ENCODE results near the gene PRPSAP2.
"Not testable (repeated sequence)": the region's sequence is repeated elsewhere in the genome, so short reads cannot be mapped to it uniquely, and the experiment has no call there.

The PRPSAP2 gene

GRCh38 chr17:18947866-18948265, 89.9 kb downstream of the PRPSAP2 start:
- DNase-seq = no peak

DNA sequence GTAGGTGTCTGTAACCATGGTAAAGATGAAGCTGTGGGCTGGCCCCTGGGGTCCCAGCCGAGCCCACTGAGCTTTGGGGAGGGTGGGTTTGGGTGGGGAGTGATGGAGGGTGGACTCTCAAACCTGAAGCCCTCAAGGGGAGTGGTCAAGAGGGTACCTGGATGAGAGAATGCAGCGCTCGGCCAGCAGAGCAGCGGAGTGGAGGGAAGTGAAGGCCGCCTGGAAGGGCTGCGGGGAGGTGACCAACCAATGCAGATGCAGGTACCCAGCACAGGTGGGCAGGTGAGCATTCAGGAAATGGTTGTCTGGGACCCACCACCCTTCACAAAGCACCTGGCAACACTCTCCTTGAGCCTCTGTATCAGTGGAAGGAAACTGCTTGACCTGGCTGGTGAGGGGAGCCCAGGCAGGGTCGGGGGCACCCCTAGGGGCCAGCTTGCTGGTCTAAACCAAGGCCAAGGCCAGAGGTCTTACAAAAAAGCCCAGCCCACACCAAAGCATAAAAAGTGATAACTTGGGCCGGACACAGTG, 90.6 kb downstream of the PRPSAP2 start:
- no peak for DNase-seq

DNA sequence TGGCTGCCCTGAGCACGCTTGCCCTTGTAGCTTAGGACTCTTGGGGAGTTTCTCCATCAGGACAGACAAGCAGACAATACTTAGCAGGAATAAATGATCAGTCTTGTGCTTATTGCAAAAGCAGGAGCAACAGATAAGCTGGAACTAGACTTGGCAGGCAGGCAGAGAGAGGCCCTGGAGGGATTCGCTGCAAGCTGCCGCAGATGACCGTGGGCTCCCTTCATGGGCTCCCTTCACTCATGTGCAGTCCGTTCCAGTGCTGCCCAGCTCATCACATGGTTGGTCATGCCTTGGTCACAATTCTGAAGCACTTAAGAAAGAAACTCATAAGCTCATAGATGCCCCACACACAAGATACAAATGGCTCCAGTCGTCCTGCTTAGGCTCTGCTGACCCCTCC, 91.6 kb downstream of the PRPSAP2 start:
- no peak for DNase-seq

- no peak for DNase-seq
These were observed 92.4 kb downstream of the PRPSAP2 start for GRCh38 chr17:18950346-18950745.

DNA sequence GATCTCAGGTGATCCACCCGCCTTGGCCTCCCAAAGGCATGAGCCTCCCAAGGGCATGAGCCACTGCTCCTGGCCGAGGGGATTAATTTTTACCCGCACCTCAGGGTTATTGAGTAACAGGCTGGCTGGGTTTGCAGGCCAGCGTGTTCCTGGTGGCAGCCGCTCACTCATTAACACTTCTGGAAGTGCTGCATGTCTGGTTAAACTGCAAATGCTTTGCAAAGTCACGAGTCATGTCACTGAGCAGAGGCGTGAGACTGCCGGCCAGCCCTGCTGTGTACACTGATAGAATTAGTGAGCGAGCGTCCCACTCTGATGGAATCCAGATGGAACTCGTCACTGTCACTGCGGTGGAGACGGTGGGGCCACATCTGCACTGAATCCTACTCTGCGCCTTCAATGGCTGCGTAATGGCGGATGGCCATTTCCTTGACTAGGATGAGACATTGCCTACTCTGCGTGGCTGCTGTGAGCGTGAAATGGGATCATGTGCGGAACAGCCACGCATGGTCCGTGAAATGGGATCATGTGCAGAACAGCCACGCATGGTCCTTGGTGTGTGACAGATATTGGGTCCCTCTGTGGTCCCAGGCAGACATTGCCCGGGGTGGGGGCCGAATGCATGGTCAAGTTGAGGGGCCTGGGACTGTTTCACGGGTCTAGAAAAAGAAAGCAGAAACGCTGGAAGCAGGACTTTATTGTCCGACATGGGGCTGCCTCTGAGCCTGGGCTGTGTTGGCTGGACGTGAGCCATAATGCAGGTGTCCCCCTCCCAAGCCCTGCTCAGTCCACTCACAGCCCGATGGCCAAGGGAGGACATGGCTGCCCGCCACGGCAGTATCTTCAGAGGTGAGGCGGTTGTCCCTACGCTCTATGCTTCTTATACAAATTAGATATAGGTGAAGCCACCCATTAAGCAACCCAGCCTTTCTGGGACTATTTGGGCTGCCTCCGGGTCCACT, 93.3 kb downstream of the PRPSAP2 start:
- DNase-seq = no peak

- peak; percentile 14 for DNase-seq
These were observed 94.3 kb downstream of the PRPSAP2 start, which contains the start of gene SLC5A10 for GRCh38 chr17:18951941-18952842. Gene SLC5A10 (plus strand): TSS chr17:18952165. CDS start chr17:18952206, 41 bp downstream.

DNA sequence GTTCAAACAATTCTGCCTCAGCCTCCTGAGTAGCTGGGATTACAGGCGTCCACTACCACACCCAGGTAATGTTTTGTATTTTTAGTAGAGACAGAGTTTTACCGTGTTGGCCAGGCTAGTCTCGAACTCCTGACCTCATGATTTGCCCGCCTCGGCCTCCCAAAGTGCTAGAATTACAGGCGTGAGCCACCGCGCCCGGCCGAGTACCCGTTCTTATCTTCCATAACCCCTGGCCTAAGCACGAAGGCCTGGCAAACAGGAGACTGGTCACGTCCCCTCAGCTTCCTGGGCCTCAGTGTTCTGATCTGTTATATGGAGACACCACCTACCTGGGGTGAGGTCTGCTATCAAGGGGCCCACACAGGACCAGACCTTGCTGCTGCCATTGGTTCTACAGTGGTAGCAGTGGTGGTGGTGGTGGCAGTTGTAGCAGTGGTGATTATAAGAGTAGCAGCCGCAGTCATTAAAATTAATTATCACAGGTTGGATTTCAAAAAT, 95.3 kb downstream of the PRPSAP2 start:
- DNase-seq = no peak

DNA sequence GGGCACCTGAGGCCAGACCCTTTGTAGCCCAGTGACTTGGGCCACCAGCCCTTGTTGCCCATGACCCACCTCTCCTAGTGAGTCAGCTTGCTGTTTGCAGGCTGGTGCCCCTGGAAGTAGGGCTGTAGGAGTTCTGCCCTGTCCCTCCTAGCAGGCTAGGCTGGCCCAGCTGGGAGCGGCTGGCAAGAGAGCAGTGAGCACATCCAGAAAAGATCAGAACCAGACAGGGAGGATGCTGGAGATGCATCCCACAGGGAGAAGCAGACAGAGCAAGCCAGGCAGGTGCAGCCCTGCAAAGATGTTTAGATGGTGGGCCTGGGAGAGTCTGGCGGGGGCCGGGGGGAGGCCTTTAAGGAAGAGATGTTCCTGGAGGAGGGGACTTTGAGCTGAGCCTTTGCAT, 96.4 kb downstream of the PRPSAP2 start:
- DNase-seq = no peak

- no peak for DNase-seq
These were observed 97.1 kb downstream of the PRPSAP2 start for GRCh38 chr17:18955009-18955408.

- DNase-seq = not testable (repeated sequence)
These were observed 98.1 kb downstream of the PRPSAP2 start for GRCh38 chr17:18956021-18956420.

DNA sequence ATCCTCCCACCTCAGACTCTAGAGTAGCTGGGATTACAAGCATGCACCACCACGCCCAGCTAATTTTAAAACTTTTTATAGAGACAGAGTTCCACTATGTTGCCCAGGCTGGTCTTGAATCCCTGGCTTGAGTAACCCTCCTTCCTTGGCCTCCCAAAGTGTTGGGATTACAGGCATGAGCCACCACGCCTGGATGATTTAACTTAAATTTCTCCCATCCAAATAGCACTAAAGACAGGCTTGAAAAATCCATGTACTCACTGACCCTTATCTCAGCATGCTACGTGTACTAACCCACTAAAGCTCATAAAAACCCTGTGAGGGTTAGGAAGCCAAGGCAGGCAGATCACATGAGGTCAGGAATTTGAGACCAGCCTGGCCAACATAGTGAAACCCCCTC, 98.7 kb downstream of the PRPSAP2 start:
- no peak for DNase-seq

GRCh38 chr17:18957831-18958230, 99.9 kb downstream of the PRPSAP2 start:
- no peak for DNase-seq

DNA sequence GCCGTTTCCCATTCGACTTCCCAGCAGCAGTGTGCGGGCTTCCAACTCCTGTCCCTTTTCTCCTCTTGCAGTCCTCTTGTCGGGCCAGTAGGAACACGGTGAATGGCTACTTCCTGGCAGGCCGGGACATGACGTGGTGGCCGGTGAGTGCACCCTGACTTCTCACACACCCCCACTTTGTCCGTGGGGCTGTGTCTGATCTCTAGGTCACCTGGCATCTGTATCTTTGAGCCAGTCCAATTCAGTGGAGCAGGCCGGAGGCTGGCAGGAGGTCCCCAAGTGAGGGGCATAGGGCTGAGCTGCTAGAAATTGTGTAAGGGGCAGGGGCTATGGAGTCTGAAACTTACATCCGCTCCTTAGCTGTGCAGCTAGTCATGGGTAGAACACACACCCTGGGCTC, 100.7 kb downstream of the PRPSAP2 start:
- DNase-seq = no peak

- DNase-seq = no peak
These were observed 101.3 kb downstream of the PRPSAP2 start for GRCh38 chr17:18959071-18959844.

DNA sequence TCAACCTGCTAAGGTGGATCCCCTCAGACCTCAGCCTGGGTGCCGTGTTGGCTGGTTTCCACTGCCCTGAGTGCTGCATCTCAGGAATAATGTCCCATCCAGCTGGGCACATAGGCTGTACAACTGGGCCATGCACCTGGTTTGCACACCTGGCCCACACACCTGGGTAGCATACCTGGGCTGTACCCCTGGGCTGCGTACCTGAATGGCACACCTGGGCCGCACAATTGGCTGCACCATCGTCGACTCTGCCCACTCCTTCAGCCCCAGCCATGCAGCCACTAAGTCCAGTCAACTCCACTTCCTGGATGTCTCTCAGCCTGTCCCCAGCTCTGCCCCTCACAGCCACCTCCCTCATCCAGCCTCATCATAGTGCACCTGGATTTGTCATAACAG, 101.9 kb downstream of the PRPSAP2 start:
- DNase-seq = no peak

DNA sequence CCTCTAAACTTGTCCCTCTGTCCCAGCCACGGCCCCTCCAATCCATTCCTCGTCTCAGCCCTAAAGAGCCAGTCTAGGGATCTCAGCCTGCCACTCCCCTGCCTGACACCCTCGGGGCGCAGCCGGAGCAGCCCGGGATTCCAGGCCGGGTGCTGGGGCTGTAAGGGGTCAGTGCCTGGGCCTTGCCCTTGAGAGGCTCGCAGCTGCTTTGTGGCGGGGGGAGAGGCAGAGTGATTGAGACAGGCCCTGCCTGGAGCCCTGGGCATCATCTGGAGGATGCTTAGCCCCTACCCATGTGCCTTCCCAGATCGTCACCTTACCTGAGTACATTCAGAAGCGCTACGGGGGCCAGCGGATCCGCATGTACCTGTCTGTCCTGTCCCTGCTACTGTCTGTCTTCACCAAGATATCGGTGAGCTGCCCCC, 102.3 kb downstream of the PRPSAP2 start:
- no peak for DNase-seq

DNA sequence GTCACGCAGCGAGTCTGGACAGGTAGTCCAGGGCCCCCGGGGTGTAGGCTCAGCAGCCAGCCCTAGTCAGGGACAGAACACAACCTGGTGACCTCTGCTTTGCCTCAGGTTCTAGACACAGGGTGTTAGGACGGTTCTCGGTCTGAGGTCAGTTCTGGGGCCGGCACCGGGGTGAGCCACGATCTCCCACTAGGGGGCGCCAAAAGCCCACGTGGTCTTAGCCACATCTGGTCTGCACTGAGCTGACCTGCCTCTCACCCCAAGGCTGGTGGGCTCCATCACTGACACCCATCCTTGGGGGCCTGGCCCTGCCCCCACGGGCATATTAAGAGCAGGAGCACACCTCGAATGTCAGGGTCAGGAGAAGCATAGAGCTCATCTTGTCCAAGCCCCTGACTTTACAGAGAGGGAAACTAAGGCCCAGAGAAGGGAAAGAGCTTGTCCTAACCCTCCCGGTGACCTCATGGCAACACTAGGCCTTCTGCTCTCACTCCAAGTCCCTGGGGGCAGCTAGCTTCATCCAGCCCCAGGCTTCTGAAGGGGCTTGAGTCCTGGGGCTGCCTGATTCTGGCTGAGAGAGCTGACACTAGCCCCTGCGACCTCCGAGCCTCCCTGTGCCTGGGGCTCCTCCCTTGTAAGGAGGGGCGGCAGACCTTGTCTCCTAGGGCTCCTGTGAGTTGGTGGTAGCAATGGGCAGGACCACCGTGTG, 103.0 kb downstream of the PRPSAP2 start:
- DNase-seq = peak; percentile 72

DNA sequence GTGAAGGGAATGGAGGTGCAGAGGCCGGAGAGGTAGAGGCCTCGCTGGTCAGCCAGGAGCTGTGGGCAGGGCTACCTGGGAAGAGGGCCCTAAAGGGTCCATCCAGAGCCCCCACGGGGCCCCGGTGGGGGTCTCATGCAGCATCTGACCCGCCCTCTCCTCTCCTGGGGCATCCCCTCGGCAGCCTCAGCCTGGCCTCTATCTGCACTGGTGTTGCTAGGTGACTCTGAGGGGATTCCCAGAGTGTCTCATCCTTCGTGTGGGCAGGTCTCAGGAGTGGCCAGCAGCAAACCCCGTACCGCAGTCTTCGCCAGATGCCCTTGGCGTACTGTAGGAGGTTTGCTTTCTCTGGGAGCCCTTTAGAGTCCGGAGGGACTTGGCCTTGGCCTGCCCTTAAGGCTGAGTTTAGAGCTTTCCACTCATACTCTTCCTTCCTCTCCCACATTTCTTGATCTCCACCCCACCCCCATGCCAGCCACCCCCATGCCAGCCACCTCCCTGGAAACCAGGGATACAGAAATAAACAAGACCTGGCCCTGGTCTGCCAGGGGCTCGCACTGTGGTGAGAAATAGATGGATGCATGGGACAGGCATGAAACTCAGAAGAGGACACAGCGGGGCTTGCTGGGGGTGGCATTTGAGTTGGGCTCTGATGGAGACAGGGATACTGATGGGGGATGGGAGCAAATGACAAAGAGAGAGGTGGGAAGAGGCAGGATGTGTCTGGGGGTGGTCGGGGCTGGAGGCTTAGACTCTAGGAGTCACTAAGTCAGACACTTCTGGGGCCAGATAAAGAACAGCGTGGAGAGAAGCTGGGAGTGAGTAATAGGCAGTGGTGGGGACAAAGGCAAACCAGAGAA, 103.9 kb downstream of the PRPSAP2 start:
- DNase-seq = no peak

DNA sequence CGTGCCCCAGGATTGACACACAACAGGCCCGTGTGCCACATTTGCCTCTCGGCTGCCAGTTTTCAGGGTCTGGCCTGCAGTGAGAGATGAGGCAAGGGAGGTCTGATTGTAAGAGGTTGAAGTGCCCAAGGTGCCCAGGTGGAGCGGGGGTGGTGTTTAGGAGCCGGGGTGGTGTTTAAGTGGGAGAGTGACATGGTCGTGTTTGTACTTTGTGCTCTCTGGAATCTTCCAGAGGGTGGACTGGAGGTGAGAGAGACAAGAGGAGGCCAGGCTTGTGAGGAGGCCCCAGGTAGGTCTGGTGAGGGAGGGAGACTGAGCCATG, 104.5 kb downstream of the PRPSAP2 start:
- DNase-seq = no peak

DNA sequence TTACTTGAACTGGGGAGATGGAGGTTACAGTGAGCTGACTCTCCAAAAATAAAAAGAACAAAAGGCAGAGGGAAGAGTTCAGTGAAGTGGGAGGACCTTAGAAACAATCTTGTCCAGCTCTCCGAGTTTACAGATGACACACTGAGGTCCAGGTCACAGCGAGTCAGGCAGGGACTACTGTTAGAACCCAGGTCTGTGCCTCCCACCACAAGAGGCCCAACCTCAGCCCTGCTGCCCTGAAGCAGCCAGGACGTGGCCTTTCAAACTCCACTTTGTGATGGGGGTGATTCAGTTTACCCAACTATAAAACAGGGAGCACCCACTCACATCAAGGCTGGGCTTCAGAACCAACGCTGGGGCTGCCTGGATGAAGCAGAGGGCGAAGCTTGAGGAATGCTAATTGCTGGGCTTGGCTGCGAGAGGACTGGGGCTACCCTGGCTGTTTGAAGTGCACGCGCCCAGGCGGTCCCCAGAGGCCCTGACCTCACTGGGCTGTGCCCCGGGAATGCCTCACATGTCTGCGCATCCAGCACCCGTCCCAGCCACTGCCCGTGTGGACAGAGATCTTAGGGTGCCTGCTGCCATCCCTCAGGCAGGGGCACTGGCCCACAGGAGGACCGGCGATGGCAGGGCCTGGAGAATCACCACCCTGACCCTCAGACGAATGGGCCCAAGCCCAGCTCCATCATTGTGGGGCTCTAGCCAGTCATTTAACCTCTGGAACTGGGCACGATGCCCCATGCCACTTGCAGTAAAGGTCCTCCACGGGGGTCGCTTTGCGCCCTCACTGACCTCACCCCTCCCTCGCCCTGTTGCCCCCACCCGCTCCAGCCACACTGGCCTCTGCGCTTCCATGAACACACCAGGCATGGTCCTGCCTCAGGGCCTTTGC, 105.4 kb downstream of the PRPSAP2 start:
- no peak for DNase-seq

All from DMS53 (cell line).